Upper lobe of right lung (tissue), 1 donor: ENCODE data around the gene DNHD1. TPM values are rescaled to one million over a fixed set of nuclear protein-coding genes. Genes with fewer than 3 reads are reported as not detected.

ENCODE experiments used
- ATAC-seq: fragments of 200-7000 bp; cut with Tn5 transposase; one replicate; pipeline ENCODE4 v1.9.1; 2020; ENCODE audit warnings: mild to moderate bottlenecking, moderate library complexity
- DNase-seq: peaks from one replicate; pipeline ENCODE4 v3.0.0-alpha.2; 2020
- H3K27ac ChIP-seq: fragments of 200-600 bp; one replicate; pipeline ENCODE4 v1.8.0; 2022
- H3K27me3 ChIP-seq: fragments of 200-600 bp; one replicate; pipeline ENCODE4 v1.8.0; 2022; ENCODE audit warnings: mild to moderate bottlenecking
- H3K36me3 ChIP-seq: fragments of 200-600 bp; one replicate; pipeline ENCODE4 v1.8.0; 2022
- H3K4me1 ChIP-seq: fragments of 200-600 bp; one replicate; pipeline ENCODE4 v1.8.0; 2022
- H3K4me3 ChIP-seq: fragments of 200-600 bp; one replicate; pipeline ENCODE4 v1.8.0; 2022; ENCODE audit warnings: mild to moderate bottlenecking
- H3K9me3 ChIP-seq: fragments of 200-600 bp; one replicate; pipeline ENCODE4 v1.8.0; 2022
- CTCF ChIP-seq: fragments of 200-600 bp; IDR thresholded peaks from one replicate; pipeline ENCODE4 v1.8.0; 2022; ENCODE audit warnings: antibody characterized with exemption
- intact Hi-C: fragments of 100-400 bp; cut with DNase I; formaldehyde crosslinking; loops from one replicate; pipeline ENCODE4 v1.11.0; 2022
- long read RNA-seq: library from polyadenylated mRNA; unstranded; transcript quantifications from one replicate; pipeline ENCODE4 v2.0.0, GENCODE V29; 2021
- total RNA-seq: library from RNA; stranded (reverse); fragmentation: NEBNext Ultra II Directional; extraction: Animal tissue kit (Norgen Biotek cat#: 25700); gene quantifications from one replicate; pipeline ENCODE4 v1.2.1, GENCODE V29; 2021
- donor health status: DM: no; HTN: yes; CAD: no; lungs with severe emphysema.

The DNHD1 gene
- 14.5 TPM for total RNA-seq
- long read RNA-seq, partial matches to known transcripts, result 3 of 17 reads
- long read RNA-seq, other reads (novel, unspliced or antisense), result 14 of 17 reads

GRCh38 chr11:6497069-6497839, at the start of gene DNHD1:
DNHD1 (plus strand) TSS chr11:6497280; CDS start chr11:6498216, 936 bp downstream.
- intact Hi-C loops, result no loop called here
- Histone ChIP-seq H3K36me3 (peaks cover 26% of the 10 kb centered on the region), H3K4me1 (no peaks in the 10 kb centered on the region), H3K27ac (no peak within 1 kb of the TSS), H3K4me3 (no peak within 1 kb of the TSS), H3K9me3 (no peaks in the 10 kb centered on the region), H3K27me3 (no peaks in the 10 kb centered on the region)
- DNase-seq, result no peak
- no peak for TF ChIP-seq CTCF
- ATAC-seq, result peak; percentile 49

- intact Hi-C loops, result no loop called here
- H3K27me3 ChIP-seq, result no peaks in the 10 kb centered on the region
- no peak for DNase-seq
- TF ChIP-seq CTCF, result no peak
- H3K4me3 ChIP-seq, result no peak overlapping the region
- no peaks in the 10 kb centered on the region for H3K9me3 ChIP-seq
- peaks cover 48% of the 10 kb centered on the region for H3K36me3 ChIP-seq
- no peak for ATAC-seq
- H3K4me1 ChIP-seq, result no peaks in the 10 kb centered on the region
- H3K27ac ChIP-seq, result no peak overlapping the region
These were observed 48.5 kb upstream of the DNHD1 start for GRCh38 chr11:6448574-6448973.

- ATAC-seq, result no peak
These were observed 44.9 kb upstream of the DNHD1 start for GRCh38 chr11:6452219-6452618.

GRCh38 chr11:6453152-6453551, 43.9 kb upstream of the DNHD1 start:
- intact Hi-C loops, result no loop called here
- no peak for DNase-seq
- ATAC-seq, result no peak
- TF ChIP-seq CTCF, result no peak
- Histone ChIP-seq H3K4me3 (no peak overlapping the region), H3K27ac (no peak overlapping the region), H3K36me3 (peaks cover 93% of the 10 kb centered on the region), H3K4me1 (no peaks in the 10 kb centered on the region), H3K9me3 (no peaks in the 10 kb centered on the region), H3K27me3 (no peaks in the 10 kb centered on the region)

More at GRCh38 chr11:6452219-6452618, 44.9 kb upstream of the DNHD1 start:
- Histone ChIP-seq H3K27ac (no peak overlapping the region), H3K4me3 (no peak overlapping the region), H3K27me3 (no peaks in the 10 kb centered on the region), H3K9me3 (no peaks in the 10 kb centered on the region), H3K36me3 (peaks cover 84% of the 10 kb centered on the region), H3K4me1 (no peaks in the 10 kb centered on the region)
- no peak for DNase-seq
- intact Hi-C loops, result no loop called here
- TF ChIP-seq CTCF, result no peak

- no peaks in the 10 kb centered on the region for H3K4me1 ChIP-seq
- DNase-seq (no peak), ATAC-seq (no peak)
- H3K27ac ChIP-seq, result no peak overlapping the region
- no peak overlapping the region for H3K4me3 ChIP-seq
- intact Hi-C loops, result no loop called here
- no peaks in the 10 kb centered on the region for H3K9me3 ChIP-seq
- no peak for TF ChIP-seq CTCF
- H3K36me3 ChIP-seq, result peaks cover 98% of the 10 kb centered on the region
- H3K27me3 ChIP-seq, result no peaks in the 10 kb centered on the region
These were observed 42.0 kb upstream of the DNHD1 start for GRCh38 chr11:6455070-6455469.
